GM21528 (cell line): Measurements from ENCODE around the gene PARG.
"Not testable (repeated sequence)": the region's sequence is repeated elsewhere in the genome, so short reads cannot be mapped to it uniquely, and the experiment has no call there.

ENCODE experiments used
- ATAC-seq: cut with Tn5 transposase; IDR thresholded peaks from one replicate; pipeline ENCODE4 v1.9.1; 2021; ENCODE audit warnings: mild to moderate bottlenecking, moderate library complexity; ENCODE audit not compliant: unreplicated experiment, low FRiP score

PARG gene

DNA sequence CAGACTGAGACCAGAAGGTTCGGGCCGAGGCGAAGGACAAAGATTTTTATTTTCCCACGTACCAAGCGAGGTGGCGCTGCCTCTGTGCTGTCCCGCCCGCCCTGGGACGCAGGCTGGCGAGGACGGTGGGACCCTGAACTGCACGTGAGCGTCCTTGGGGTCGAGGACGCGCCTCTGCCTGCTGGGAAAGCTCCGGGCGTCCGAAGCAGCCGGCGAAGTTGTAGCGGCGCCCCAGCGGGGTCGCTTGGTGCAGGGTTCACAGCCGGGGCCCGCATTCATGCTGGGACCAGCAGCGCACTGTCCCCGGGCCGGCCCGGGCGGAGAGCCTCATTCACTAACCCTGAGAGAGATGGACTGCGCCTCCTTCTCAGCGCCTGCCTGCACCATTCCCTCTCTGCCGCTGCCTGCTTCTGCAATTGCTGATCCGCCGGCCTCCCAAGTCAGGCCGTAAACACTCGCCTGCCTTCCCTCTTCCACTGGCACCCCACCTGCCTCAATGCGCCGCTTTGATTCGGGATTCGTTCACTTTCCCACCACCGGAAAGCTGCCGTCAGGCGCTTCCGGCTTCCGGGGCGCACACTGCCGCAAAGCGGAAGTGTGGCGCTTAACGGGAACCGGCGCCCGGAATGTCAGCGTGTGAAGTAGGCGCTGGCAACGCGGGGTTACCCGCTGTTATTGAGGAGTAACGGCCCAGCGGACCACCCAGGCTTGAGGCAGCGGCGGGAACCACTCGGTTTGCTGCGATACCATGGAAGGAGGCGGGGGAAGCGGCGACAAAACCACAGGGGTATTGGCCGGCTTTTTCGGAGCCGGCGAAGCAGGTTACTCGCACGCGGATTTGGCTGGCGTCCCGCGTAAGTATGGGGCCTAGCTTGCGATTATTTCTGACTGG is at the start of gene PARG, which contains the start of gene TIMM23B:
Gene PARG (minus strand): TSS at position 581 of the 892 bp plus-strand sequence. CDS start 302 bp downstream, at position 279.
Gene TIMM23B (plus strand): TSS at position 607 of the 892 bp plus-strand sequence. CDS start 142 bp downstream, at position 749.
- peak; percentile 74 for ATAC-seq

DNA sequence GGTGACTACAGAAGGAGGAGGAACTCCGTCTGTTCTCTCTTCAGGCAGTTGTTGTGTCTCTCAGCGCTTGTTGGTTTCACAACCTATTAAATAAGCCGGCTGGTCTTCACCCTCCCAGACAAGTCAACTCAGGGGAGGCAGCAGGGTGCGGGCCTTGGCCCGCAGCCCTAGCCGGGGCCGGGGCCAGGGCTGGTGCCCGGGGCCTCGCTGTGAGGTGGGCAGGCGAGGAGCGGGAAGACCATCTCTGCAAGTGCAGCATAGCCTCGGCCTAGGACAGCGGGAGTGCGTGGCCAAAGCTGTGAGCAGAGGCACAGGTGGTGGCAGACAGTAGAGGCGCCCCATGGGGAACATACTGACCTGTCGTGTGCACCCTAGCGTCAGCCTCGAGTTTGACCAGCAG is 46.5 kb upstream of the PARG start, which contains the start of gene AGAP6:
Gene AGAP6 (plus strand): TSS at position 31 of the 400 bp plus-strand sequence. CDS start 310 bp downstream, at position 341.
- ATAC-seq, result not testable (repeated sequence)

DNA sequence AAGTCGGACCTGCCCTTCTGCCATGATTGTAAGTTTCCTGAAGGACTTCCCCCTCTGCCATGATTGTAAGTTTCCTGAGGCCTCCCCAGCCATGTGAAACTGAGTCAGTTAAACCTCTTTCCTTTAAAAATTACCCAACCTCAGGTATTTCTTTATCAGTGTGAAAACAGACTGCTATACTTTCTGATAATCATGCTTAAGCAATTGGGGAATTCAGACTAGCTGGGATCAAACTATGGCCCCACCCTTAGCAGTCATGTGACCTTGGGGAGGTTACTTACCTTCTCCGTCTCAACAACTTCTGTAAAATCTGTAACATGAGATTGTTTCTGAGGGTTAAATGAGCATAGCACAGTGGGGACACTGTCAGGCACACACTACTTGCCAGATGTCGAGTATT is 45.4 kb upstream of the PARG start:
- not testable (repeated sequence) for ATAC-seq

DNA sequence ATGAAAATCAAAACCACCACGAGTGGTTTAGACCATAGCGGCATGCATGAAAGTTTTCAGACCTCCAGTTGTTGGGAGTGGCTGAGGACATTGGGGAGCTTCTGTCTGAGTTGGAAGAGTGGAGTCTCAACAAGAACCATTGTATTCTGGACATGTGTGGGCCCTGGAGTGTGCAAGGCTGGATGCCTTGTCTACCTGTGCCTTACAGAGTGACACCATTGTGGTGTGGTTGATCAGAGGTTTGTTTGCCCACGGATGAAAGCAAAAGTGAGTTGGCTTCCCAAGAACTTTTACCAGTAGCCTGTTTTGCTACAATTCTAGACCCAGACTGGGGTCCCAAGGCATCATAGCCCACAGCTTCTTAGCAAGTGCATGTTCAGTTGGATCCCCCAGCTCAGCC is 35.9 kb upstream of the PARG start:
- not testable (repeated sequence) for ATAC-seq

DNA sequence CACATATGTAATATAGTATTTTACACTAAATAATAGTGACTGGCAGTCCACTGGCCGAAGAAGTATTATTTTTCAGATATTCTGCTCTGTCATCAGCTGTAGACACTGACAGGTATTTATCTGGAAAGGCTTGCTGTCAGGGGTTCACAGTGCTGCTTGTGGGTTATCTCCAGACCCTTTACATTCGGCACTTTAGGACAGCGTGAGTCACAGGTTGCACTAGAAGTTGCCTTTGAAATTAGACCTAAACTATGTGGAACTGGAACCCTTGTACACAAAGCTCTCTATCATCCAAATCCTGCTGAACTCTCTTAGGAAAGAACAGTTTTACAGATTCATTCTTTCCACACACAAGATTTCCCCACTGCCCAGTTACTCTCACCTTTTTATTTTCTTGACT is 30.3 kb upstream of the PARG start:
- not testable (repeated sequence) for ATAC-seq

DNA sequence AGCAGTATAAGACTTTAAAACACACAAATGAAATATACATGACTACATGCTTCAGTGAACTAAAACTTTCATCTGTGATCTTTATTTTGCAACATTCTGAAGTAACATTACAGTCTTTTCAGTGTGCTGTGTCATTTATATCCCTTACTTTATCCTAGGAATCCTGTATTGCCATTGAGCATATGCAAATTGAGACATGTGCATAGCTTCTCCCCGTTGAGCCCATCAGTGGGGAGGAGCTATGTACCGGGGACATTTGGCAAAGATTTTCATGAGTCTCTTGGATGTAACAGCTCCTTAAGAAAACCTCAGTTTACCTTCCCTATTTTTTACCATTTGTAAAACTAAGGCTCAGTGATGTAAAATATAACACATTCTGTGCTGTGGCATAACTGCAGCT is 29.6 kb upstream of the PARG start:
- ATAC-seq, result not testable (repeated sequence)

DNA sequence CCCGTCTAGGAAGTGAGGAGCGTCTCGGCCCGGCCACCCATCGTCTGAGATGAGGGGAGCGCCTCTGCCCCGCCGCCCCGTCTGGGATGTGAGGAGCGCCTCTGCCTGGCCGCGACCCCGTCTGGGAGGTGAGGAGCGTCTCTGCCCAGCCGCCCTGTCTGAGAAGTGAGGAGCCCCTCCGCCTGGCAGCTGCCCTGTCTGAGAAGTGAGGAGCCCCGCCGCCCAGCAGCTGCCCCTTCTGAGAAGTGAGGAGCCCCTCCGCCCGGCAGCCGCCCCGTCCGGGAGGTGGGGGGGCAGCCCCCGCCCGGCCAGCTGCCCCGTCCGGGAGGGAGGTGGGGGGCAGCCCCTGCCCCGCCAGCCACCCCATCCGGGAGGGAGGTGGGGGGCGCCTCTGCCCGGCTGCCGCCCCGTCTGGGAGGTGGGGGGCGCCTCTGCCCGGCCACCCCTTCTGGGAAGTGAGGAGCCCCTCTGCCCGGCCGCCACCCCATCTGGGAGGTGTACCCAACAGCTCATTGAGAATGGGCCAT is 28.6 kb upstream of the PARG start:
- ATAC-seq, result not testable (repeated sequence)

DNA sequence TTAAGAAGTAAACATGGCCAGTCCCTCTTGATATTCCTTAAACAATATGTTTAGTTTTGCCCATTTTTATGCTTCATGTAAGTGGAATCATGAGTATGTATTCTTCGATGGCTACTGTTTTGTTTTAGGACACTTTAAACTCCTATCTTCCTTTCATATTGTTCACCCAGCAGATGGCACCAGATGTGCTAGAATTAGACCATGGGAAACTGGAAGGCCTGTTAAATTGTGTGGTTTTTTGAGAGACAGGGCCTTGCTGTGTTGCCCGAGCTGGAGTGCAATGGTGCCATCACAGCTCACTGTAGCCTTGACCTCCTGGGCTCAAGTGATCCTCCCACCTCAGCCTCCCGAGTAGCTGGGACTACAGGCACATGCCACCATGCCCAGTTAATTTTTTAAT is 11.3 kb upstream of the PARG start:
- not testable (repeated sequence) for ATAC-seq

DNA sequence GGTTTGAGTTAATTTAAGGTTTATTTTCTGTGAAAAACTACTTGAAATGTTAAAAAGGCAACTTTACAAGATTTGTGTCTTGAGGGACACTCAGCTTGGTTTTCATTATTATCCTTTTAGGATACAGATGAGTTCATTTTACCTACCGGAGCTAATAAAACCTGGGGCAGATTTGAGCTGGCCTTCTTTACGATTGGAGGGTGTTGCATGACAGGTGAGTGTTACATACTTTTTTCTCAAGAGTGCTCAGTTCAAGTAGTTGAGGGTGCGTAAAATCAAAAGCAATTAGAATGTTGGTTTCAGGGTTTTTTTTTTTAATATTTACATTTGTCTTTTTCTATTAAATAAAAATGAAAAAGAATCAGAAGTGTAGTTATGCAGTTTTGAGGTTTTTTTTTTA is 10.2 kb upstream of the PARG start:
- not testable (repeated sequence) for ATAC-seq

DNA sequence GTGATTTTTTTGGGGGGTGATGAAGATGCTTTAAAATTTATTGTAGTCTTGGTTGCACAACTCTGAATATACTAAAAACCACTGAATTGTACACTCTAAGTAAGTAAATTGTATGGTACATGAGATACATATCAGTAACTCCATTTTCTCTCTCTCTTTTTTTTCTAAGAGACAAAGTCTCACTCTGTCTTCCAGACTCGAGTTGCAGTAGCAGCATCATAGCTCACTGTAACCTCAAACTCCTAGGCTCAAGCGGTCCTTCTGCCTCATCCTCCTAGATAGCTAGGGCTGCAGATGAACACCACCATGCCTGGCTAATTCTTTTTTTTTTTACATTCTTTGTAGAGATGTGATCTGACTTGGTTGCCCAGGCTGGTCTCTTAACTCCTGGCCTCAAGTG is 6.9 kb upstream of the PARG start:
- not testable (repeated sequence) for ATAC-seq

DNA sequence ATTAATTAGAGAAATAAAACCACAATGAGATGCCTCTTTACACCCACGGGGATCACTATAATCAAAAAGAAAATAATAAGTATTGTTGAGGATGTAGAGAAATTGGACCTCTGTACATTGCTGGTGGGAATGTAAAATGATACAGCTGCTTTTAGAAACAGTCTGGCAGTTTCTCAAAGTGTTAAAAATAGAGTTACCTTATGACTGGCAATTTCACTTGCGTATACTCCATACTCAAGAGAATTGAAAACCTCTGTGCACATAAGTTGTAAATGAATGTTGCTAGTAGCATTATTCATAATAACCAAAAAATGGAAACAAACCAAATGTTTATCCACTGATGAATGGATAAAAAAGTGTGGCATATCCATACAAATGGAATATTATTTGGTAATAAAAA is 6.3 kb upstream of the PARG start:
- not testable (repeated sequence) for ATAC-seq

DNA sequence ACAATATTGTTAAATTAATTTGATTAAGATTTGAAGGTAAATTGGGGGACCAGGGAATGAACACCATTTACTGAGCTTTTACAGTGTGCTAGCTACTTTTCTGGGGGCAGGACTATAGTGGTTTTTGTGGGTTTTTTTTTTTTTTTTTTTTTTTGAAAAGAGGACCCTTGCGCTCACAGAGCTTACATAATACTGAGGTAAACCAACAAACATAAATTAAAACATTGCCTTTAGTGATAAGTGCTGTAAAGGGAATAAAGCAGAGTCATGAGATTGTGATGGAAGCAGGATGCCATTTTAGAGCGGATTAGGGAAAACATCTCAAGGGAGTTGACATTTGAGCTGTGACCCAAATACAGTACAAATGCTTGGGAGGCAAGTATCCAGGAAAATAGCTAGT is 1.8 kb upstream of the PARG start:
- ATAC-seq, result not testable (repeated sequence)

DNA sequence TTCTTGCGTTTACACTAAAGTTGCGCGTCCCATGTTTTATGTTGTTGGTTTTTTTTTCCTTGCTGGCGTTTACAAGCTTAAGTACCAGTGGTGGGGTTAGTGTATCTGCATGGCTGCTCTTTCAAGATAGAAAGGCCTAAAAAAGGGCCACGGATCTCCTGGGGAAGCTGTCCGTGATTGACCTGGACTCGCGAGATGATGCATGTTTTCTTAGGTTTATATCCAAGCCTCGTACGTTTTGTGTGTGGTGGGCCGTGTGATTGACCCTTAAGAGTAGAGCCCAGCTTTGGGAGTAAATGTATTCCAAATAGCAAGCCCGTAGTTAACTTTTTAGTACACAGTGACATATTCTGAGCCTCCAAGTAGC is 495 bp upstream of the PARG start:
- peak; percentile 22 for ATAC-seq

DNA sequence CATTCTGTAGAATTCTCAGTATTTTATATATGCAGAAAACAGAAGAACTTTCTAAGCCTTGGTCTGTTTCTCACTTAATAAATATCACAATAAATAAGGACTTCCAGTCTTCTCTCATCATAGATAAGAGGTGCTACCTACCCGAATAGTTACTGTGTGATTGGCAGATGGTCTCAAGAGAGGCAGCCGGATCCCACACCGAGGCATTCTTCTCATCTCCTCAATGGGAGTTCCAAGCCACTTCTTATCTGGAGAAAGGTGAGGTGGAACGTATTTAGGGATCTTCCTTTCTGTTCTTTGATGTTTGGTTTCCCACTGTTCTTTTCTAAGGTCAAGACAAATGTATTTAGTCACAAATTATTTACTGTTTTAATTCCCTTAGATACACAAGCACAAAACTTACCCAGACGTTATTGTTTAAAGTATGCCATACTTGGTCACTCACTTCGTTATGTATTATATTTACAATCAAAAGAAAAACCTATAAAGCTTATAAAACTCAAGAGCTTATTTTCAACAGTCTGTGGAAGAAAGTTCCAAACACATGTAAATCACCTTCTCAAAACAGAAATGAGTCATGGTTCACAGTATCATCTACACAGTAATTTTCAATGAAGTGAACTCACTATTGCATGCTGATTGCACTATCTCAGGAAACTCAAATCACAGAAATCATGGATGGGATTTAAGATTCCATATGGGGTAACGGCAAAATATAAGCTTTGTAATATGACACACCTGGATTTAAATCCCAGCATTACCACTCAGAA is 9.7 kb downstream of the PARG start:
- not testable (repeated sequence) for ATAC-seq

DNA sequence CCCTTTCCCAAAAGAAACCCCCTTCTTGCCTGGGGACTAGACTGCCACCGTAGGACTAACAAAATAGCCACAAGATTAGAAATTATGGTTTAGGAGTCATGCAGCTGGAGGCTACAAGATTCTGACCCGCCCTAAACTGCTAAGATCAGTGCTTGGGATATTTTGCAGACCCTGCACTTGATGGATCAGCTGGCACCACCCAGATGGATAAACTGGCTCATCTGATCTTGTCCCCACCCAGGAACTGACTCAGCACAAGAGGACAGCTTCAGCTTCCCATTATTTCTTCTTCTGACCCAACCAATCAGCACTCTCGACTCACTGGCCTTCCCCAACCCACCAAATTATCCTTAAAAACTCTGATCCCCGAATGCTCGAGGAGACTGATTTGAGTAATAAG is 10.6 kb downstream of the PARG start:
- ATAC-seq, result not testable (repeated sequence)

DNA sequence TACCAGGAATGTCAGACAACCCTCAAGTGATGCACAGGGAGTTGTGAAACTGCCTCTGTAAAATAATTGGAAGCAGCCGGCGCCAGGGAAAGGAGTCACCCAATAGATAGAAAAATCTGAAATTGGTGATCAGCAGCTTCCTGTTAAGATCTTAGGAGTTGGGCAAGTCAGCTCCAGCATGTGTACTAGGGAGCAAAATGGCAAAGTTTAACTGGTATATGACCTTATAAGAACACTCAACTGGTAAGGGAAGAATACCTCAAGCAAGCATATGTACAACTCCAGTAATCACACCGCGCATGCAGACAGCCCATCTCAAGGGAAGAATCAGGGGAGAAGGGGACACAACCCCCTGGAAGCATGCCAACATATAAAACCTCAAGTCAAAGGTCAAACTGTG is 18.3 kb downstream of the PARG start:
- not testable (repeated sequence) for ATAC-seq

DNA sequence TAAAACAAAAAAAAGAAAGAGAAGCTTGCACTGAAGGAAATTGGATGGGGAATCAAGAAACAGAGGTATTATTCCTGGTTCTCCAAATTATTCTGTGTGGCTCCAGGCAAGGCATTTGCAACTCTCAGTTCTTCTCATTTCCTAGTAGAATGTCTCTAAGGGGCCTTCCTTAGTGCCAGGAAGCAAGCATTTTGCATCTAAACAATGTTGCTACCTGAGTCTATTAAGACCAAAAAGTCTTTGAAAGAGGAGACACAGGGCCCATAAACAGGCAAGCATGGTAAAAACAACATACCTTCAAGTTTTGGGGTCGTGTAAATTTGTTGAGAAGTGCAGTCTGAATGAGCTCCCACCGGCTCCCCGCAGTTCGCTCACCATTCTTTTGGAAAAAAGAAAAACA is 19.8 kb downstream of the PARG start:
- not testable (repeated sequence) for ATAC-seq

DNA sequence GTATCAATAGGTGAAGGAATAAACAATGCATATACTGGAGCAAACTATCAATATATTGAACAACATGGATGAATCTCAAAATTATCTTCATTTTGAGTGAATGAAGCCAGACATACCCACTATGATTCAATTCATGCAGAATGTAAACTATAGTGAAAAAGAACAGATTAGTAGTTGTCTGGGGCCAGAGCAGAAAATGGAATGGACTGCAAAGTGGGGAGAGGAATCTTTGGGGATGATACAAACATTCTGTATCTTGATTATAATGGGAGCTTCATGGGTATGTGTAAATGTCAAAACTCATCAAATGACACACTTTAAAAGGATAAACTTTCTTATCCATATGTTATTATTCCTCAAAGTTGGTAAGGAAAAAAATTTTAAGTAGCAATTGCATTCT is 23.9 kb downstream of the PARG start:
- not testable (repeated sequence) for ATAC-seq

DNA sequence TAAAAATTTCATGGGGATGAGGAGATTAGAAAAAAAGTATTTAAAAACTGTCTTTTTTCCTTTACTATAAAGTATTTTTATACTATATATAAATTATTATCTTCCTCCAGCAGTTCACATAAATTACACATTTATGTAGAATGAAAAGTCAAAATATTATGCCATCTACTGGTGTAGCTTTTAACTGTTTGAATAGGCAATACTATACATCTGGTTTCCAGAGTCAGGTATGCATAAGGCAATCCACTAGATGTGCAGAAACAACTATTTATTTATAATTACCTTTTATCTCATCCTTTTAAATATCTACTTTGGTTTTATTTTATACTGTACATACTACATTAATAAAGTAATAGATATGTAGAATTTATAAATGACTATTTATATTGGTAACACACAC is 25.4 kb downstream of the PARG start:
- not testable (repeated sequence) for ATAC-seq

DNA sequence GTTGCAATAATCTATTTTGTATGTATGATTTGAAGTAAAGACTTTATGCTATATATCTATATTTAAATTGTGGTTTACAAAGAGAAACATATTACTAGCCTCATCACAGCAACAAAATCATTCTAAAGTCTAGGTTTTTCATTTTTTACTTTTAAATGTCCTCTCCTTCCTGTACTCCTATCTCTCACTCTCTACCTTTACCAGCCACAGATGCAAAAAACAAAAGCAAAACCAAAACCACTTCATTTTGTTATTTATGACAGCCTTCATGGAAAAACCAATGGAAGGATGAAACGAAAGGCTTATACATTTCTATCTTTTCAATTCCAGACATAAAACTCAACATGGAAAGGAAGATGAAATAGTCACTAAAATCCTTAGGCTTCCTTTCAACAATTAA is 31.5 kb downstream of the PARG start:
- not testable (repeated sequence) for ATAC-seq
